ENCODE measurements around the gene ATP2A1.

The ATP2A1 gene

DNA sequence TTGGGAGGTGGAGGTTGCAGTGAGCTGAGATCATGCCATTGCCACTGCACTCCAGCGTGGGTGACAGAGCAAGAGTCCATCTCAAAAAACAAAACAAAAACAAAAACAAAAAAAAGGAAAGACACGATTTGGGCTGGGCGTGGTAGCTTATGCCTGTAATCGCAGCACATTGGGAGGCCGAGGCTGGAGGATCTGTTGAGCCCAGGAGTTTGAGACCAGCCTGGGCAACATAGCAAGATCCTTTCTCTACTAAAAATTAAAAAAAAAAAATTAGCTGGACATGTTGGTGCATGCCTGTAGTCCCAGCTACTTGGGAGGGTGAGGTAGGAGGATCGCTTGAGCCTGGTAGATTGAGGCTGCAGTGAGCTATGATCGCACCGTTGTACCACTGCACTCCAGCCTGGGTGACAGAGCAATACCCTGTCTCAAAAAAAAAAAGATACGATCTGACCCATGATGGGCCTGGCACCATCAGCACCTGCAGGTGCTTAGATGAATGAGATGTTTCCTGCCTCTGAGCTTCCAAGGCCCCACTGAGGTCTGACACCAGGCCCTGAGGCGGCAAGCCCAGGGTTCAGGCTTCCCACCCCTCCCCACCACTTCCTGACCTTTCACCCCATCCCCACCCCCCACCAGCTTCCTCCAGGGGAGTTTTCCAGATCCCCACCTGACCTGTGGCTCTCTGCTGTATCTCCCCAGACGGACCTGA is 21.7 kb downstream of the ATP2A1 start:
- TF ChIP-seq, protein P1, sequence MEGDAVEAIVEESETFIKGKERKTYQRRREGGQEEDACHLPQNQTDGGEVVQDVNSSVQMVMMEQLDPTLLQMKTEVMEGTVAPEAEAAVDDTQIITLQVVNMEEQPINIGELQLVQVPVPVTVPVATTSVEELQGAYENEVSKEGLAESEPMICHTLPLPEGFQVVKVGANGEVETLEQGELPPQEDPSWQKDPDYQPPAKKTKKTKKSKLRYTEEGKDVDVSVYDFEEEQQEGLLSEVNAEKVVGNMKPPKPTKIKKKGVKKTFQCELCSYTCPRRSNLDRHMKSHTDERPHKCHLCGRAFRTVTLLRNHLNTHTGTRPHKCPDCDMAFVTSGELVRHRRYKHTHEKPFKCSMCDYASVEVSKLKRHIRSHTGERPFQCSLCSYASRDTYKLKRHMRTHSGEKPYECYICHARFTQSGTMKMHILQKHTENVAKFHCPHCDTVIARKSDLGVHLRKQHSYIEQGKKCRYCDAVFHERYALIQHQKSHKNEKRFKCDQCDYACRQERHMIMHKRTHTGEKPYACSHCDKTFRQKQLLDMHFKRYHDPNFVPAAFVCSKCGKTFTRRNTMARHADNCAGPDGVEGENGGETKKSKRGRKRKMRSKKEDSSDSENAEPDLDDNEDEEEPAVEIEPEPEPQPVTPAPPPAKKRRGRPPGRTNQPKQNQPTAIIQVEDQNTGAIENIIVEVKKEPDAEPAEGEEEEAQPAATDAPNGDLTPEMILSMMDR (IDR thresholded peaks at IDR 0.05; ENCODE audit: low read depth, low read length, missing control alignments) = no peak
- DNase-seq (ENCODE audit: extremely low read depth, low read depth) = no peak
- no peak overlapping the region for H3K4me3 ChIP-seq (replicated peaks; ENCODE audit: low read depth, low read length)

DNA sequence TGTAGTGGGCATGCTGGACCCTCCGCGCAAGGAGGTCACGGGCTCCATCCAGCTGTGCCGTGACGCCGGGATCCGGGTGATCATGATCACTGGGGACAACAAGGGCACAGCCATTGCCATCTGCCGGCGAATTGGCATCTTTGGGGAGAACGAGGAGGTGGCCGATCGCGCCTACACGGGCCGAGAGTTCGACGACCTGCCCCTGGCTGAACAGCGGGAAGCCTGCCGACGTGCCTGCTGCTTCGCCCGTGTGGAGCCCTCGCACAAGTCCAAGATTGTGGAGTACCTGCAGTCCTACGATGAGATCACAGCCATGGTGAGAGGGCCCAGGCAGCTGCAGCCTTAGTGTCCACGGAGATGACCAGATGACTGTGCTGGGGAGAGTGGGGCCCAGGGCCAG is 22.3 kb downstream of the ATP2A1 start:
- H3K4me3 ChIP-seq (replicated peaks; ENCODE audit: low read depth, low read length) = no peak overlapping the region
- TF ChIP-seq, protein P1 (IDR thresholded peaks at IDR 0.05; ENCODE audit: low read depth, low read length, missing control alignments) = no peak
- DNase-seq (ENCODE audit: extremely low read depth, low read depth) = no peak

DNA sequence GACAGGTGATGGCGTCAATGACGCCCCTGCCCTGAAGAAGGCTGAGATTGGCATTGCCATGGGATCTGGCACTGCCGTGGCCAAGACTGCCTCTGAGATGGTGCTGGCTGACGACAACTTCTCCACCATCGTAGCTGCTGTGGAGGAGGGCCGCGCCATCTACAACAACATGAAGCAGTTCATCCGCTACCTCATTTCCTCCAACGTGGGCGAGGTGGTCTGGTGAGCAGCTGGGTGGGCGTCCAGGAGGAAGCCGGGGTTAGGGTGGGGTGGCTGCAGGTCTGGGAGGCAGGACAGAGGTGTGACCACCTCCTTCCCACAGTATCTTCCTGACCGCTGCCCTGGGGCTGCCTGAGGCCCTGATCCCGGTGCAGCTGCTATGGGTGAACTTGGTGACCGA is 23.6 kb downstream of the ATP2A1 start:
- DNase-seq (ENCODE audit: extremely low read depth, low read depth) = no peak
- TF ChIP-seq, protein P1 (IDR thresholded peaks at IDR 0.05; ENCODE audit: low read depth, low read length, missing control alignments) = no peak
- H3K4me3 ChIP-seq (replicated peaks; ENCODE audit: low read depth, low read length) = no peak overlapping the region

DNA sequence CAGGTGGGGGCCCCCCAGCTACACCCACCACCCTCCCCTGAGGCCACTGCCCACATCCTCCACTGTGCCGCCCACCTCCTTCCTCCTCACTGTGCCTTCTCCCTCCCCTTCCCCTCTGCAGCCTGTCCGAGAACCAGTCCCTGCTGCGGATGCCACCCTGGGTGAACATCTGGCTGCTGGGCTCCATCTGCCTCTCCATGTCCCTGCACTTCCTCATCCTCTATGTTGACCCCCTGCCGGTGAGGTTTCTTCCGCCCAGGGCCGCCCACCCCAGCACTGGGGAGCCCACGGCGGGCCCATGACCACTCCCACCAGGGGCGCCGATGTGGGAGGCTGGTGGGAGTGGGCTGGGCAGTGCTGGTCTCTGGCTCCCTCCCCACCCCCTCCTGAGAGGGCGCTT is 24.6 kb downstream of the ATP2A1 start:
- DNase-seq (ENCODE audit: extremely low read depth, low read depth) = no peak
- TF ChIP-seq, protein P1 (IDR thresholded peaks at IDR 0.05; ENCODE audit: low read depth, low read length, missing control alignments) = no peak
- H3K4me3 ChIP-seq (replicated peaks; ENCODE audit: low read depth, low read length) = no peak overlapping the region

DNA sequence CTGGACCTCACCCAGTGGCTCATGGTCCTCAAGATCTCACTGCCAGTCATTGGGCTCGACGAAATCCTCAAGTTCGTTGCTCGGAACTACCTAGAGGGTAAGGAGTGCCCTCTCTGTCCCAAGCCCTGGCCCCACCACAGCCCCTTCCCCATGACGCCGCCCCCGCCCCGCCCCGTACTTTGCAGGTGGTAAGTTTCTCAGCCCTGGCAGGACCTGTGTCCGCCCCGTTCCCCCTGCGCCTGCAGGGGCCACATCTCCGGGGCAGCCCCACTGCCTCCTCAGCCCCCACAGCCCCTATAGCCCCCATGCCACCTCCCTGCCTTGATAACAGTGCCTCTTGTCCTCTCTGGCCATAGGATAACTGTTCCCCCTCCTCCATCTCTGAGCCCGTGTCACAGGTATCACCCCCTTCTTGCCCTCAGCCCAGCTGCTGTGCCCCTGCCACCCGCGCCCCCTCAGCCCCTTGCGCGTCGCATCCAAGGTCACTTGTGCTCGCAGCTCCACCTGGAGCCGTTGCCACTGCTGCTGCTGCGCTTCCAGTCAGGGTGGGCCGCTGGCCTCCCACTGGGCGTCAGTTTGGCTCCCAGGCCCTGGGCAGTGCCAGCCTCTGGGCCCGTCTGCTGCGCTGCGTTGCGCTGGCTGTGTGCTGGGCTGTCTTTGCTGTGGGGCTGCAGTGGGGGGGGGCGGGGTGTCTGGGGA is 25.2 kb downstream of the ATP2A1 start:
- no peak for DNase-seq (ENCODE audit: extremely low read depth, low read depth)
- TF ChIP-seq, protein P1 (IDR thresholded peaks at IDR 0.05; ENCODE audit: low read depth, low read length, missing control alignments) = no peak
- no peak overlapping the region for H3K4me3 ChIP-seq (replicated peaks; ENCODE audit: low read depth, low read length)

DNA sequence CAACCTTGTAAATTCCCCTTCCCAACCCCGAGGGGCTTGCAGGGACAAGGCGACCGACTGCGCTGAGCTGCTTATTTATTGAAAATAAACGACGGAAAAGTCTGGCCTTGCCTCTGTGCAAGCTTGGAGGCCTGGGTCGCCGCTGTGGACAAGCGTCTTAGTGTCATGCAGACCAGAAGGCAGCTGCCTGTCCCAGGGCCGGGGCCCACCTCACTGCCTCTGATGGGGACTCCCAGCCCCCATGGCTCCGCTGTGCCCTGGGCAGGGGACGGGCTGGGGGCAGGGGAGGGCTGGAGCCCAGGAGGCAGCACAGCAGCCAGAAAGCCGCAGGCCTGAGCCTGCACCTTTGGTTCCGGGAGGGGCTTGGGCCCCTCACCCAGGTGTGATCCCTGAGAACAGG is 26.1 kb downstream of the ATP2A1 start:
- TF ChIP-seq, protein P1 (IDR thresholded peaks at IDR 0.05; ENCODE audit: low read depth, low read length, missing control alignments) = no peak

More for the DNA sequence above, 26.1 kb downstream of the ATP2A1 start:
- H3K4me3 ChIP-seq (replicated peaks; ENCODE audit: low read depth, low read length) = no peak overlapping the region
- DNase-seq (ENCODE audit: extremely low read depth, low read depth) = no peak

All from HFF-Myc (cell line).